Tibial nerve (tissue), 4 donors: ENCODE results near the gene NRG2. TPM values are rescaled to one million over a fixed set of nuclear protein-coding genes. Genes with fewer than 3 reads are reported as not detected.
A peak's percentile ranks its signal among the peaks of the same experiment; 100 is the strongest.

Experiments used
- DNase-seq, 2 donors: peaks; one replicate each; pipeline ENCODE4 v3.0.0-alpha.2; 2019; ENCODE audit warnings: low spot score in 2 of 2
- H3K27ac ChIP-seq, 4 donors: fragments of 200-600 bp; sonication (generic) in 3 of 4; one replicate each; pipeline ENCODE4 v1.5.1; 2017 to 2019; ENCODE audit warnings: mild to moderate bottlenecking in 1 of 4
- H3K27me3 ChIP-seq, 2 donors: fragments of 200-600 bp; sonication (generic) in 1 of 2; one replicate each; pipeline versions ENCODE4 v1.5.1 to v1.6.0; 2017 to 2019
- H3K36me3 ChIP-seq, 3 donors: fragments of 200-600 bp; sonication (generic); one replicate each; pipeline ENCODE4 v1.5.1; 2018 to 2019
- H3K4me1 ChIP-seq, 4 donors: fragments of 200-600 bp; sonication (generic) in 3 of 4; one replicate each; pipeline ENCODE4 v1.5.1; 2017 to 2019
- H3K4me3 ChIP-seq, 4 donors: fragments of 200-600 bp; sonication (generic) in 3 of 4; one replicate each; pipeline ENCODE4 v1.5.1; 2017 to 2019; ENCODE audit warnings: mild to moderate bottlenecking in 1 of 4, moderate library complexity in 1 of 4
- H3K9me3 ChIP-seq, 4 donors: fragments of 200-600 bp; sonication (generic) in 3 of 4; one replicate each; pipeline ENCODE4 v1.5.1; 2017 to 2019
- CTCF ChIP-seq, 5 experiments: fragments of 200-600 bp in 3 of 5; fragments of 450-650 bp in 2 of 5; sonication (generic) in 3 of 5; IDR thresholded peaks; one replicate each; pipeline ENCODE4 v1.5.1; 2016 to 2019; ENCODE audit warnings: antibody characterized with exemption in 5 of 5, mild to moderate bottlenecking in 3 of 5, moderate library complexity in 2 of 5
- EP300 ChIP-seq, 2 donors: sonication (generic); formaldehyde crosslinking; IDR thresholded peaks; one replicate each; pipeline ENCODE4 v1.6.1; 2017; ENCODE audit warnings: antibody characterized with exemption in 2 of 2, mild to moderate bottlenecking in 1 of 2
- POLR2A ChIP-seq, 2 donors: fragments of 450-650 bp; IDR thresholded peaks; one replicate each; pipeline ENCODE4 v1.6.1; 2017; ENCODE audit warnings: antibody characterized with exemption in 2 of 2, mild to moderate bottlenecking in 2 of 2, moderate library complexity in 2 of 2
- WGBS, 2 donors: methylation state at CpG; one replicate each; pipeline ENCODE4 v1.1.5; 2018; 5-methylcytosine and 5-hydroxymethylcytosine counted together
- total RNA-seq, 4 donors: library from RNA; depleted of rRNA; stranded (reverse); fragments of >200 nt; gene quantifications; one replicate each; pipeline ENCODE4 v1.1.0, GENCODE V29; 2016

Gene NRG2
- total RNA-seq, 4 donors from 2014 or later: 2.0 to 5.1 (median 3.4) TPM

GRCh38 chr5:139904566-139904815 is 138.6 kb downstream of the NRG2 start:
- H3K4me1 ChIP-seq: peaks cover 0 to 22% (median 16%) of the 10 kb centered on the region in 4 donors
- no peak overlapping the region for H3K27ac ChIP-seq
- no peaks in the 10 kb centered on the region for H3K9me3 ChIP-seq
- H3K4me3 ChIP-seq: peak overlapping the region; percentile 20 to 55 (median 40)
- no peak for DNase-seq
- no peaks in the 10 kb centered on the region for H3K36me3 ChIP-seq
- TF ChIP-seq CTCF (IDR thresholded peaks at IDR 0.05): no peak
- TF ChIP-seq EP300 (IDR thresholded peaks at IDR 0.05): no peak
- no peak for TF ChIP-seq POLR2A (IDR thresholded peaks at IDR 0.05)
- peaks cover 0 to 34% of the 10 kb centered on the region in 2 donors for H3K27me3 ChIP-seq
- 4 to 7% methylated on average over 5 to 11 of the region's 17 CpGs for WGBS, 2 donors

- 0% methylated on average over 43 to 71 of the region's 89 CpGs for WGBS, 2 donors
- Histone ChIP-seq H3K9me3 (no peaks in the 10 kb centered on the region), H3K27ac (no peak overlapping the region), H3K36me3 (no peaks in the 10 kb centered on the region), H3K27me3 (peaks cover 0 to 34% of the 10 kb centered on the region in 2 donors), H3K4me3 (peak overlapping the region; percentile 20 to 55 (median 40)), H3K4me1 (peaks cover 0 to 22% (median 16%) of the 10 kb centered on the region in 4 donors)
- no peak for DNase-seq
- TF ChIP-seq CTCF (IDR thresholded peaks at IDR 0.05) (no peak), POLR2A (IDR thresholded peaks at IDR 0.05) (no peak)
These were observed 139.1 kb downstream of the NRG2 start for GRCh38 chr5:139903795-139904565.

GRCh38 chr5:139903450-139903794 is 139.7 kb downstream of the NRG2 start:
- Histone ChIP-seq H3K4me3 (peak overlapping the region; percentile 20 to 55 (median 40)), H3K27ac (no peak overlapping the region), H3K9me3 (no peaks in the 10 kb centered on the region), H3K36me3 (no peaks in the 10 kb centered on the region), H3K4me1 (peaks cover 0 to 22% (median 16%) of the 10 kb centered on the region in 4 donors), H3K27me3 (peaks cover 0 to 34% of the 10 kb centered on the region in 2 donors)
- DNase-seq: no peak
- TF ChIP-seq CTCF (IDR thresholded peaks at IDR 0.05) (no peak), EP300 (IDR thresholded peaks at IDR 0.05) (no peak), POLR2A (IDR thresholded peaks at IDR 0.05) (no peak)
- 21 to 33% methylated on average over 10 to 12 of the region's 14 CpGs for WGBS, 2 donors

- H3K27ac ChIP-seq: no peak overlapping the region
- no peaks in the 10 kb centered on the region for H3K36me3 ChIP-seq
- no peak for DNase-seq
- no peak overlapping the region for H3K4me3 ChIP-seq
- WGBS, 2 donors: 83 to 89% methylated on average over 3 of the region's 3 CpGs
- H3K9me3 ChIP-seq: no peaks in the 10 kb centered on the region
- H3K27me3 ChIP-seq: peaks cover 0 to 34% of the 10 kb centered on the region in 2 donors
- no peak for TF ChIP-seq CTCF (IDR thresholded peaks at IDR 0.05)
- TF ChIP-seq EP300 (IDR thresholded peaks at IDR 0.05): no peak
- TF ChIP-seq POLR2A (IDR thresholded peaks at IDR 0.05): no peak
- peaks cover 0 to 22% (median 16%) of the 10 kb centered on the region in 4 donors for H3K4me1 ChIP-seq
These were observed 141.1 kb downstream of the NRG2 start for GRCh38 chr5:139901986-139902385.

GRCh38 chr5:139901251-139901575 is 141.9 kb downstream of the NRG2 start:
- Histone ChIP-seq H3K9me3 (no peaks in the 10 kb centered on the region), H3K36me3 (no peaks in the 10 kb centered on the region), H3K27me3 (peaks cover 0 to 34% of the 10 kb centered on the region in 2 donors), H3K4me3 (no peak overlapping the region), H3K4me1 (peaks cover 0 to 23% (median 16%) of the 10 kb centered on the region in 4 donors), H3K27ac (no peak overlapping the region)
- WGBS, 2 donors: 71 to 90% methylated on average over 2 of the region's 2 CpGs
- TF ChIP-seq CTCF (IDR thresholded peaks at IDR 0.05): no peak
- TF ChIP-seq EP300 (IDR thresholded peaks at IDR 0.05): no peak
- TF ChIP-seq POLR2A (IDR thresholded peaks at IDR 0.05): no peak
- DNase-seq: no peak
